Measurements from ENCODE around the gene FANCD2OS. TPM values are rescaled to one million over a fixed set of nuclear protein-coding genes. Genes with fewer than 3 reads are reported as not detected.
"Not testable (repeated sequence)": the region's sequence is repeated elsewhere in the genome, so short reads cannot be mapped to it uniquely, and the experiment has no call there.

The FANCD2OS gene
- not detected for polyA plus RNA-seq (ENCODE audit: insufficient read length in 3 of 3)

GRCh38 chr3:10108091-10108490 lies at the start of gene FANCD2OS:
Gene FANCD2OS (minus strand): TSS chr3:10108255. CDS start chr3:10104774, 3,481 bp downstream.
- DNase-seq (ENCODE audit: low read depth in 3 of 3, low spot score in 2 of 3): no peak

- DNase-seq (ENCODE audit: low read depth in 3 of 3, low spot score in 2 of 3): no peak
Measured at GRCh38 chr3:10157031-10157430, 49.0 kb upstream of the FANCD2OS start.

- no peak for DNase-seq (ENCODE audit: low read depth in 3 of 3, low spot score in 2 of 3)
Measured at GRCh38 chr3:10155658-10156057, 47.6 kb upstream of the FANCD2OS start.

GRCh38 chr3:10155123-10155472 lies 47.0 kb upstream of the FANCD2OS start:
- no peak for DNase-seq (ENCODE audit: low read depth in 3 of 3, low spot score in 2 of 3)

- DNase-seq (ENCODE audit: low read depth in 3 of 3, low spot score in 2 of 3): no peak
Measured at GRCh38 chr3:10154335-10155122, 46.5 kb upstream of the FANCD2OS start.

- no peak for DNase-seq (ENCODE audit: low read depth in 3 of 3, low spot score in 2 of 3)
Measured at GRCh38 chr3:10150987-10151386, 42.9 kb upstream of the FANCD2OS start.

- no peak for DNase-seq (ENCODE audit: low read depth in 3 of 3, low spot score in 2 of 3)
Measured at GRCh38 chr3:10149226-10149625, 41.2 kb upstream of the FANCD2OS start.

- DNase-seq (ENCODE audit: low read depth in 3 of 3, low spot score in 2 of 3): no peak
Measured at GRCh38 chr3:10145685-10146084, 37.6 kb upstream of the FANCD2OS start.

- no peak for DNase-seq (ENCODE audit: low read depth in 3 of 3, low spot score in 2 of 3)
Measured at GRCh38 chr3:10142707-10143560, 34.9 kb upstream of the FANCD2OS start.

- no peak for DNase-seq (ENCODE audit: low read depth in 3 of 3, low spot score in 2 of 3)
Measured at GRCh38 chr3:10140996-10141546, 33.0 kb upstream of the FANCD2OS start.

- no peak for DNase-seq (ENCODE audit: low read depth in 3 of 3, low spot score in 2 of 3)
Measured at GRCh38 chr3:10137178-10137577, 29.1 kb upstream of the FANCD2OS start.

GRCh38 chr3:10136426-10137005 lies 28.5 kb upstream of the FANCD2OS start:
- DNase-seq (ENCODE audit: low read depth in 3 of 3, low spot score in 2 of 3): no peak

- not testable (repeated sequence) for DNase-seq (ENCODE audit: low read depth in 3 of 3, low spot score in 2 of 3)
Measured at GRCh38 chr3:10135872-10136271, 27.8 kb upstream of the FANCD2OS start.

GRCh38 chr3:10122724-10123123 lies 14.7 kb upstream of the FANCD2OS start:
- DNase-seq (ENCODE audit: low read depth in 3 of 3, low spot score in 2 of 3): no peak

- no peak for DNase-seq (ENCODE audit: low read depth in 3 of 3, low spot score in 2 of 3)
Measured at GRCh38 chr3:10121064-10121463, 13.0 kb upstream of the FANCD2OS start.

GRCh38 chr3:10119376-10119775 lies 11.3 kb upstream of the FANCD2OS start:
- no peak for DNase-seq (ENCODE audit: low read depth in 3 of 3, low spot score in 2 of 3)

- DNase-seq (ENCODE audit: low read depth in 3 of 3, low spot score in 2 of 3): no peak
Measured at GRCh38 chr3:10116928-10117327, 8.9 kb upstream of the FANCD2OS start.

- peak in 2 of 3 donors; percentile 4 to 15 for DNase-seq (ENCODE audit: low read depth in 3 of 3, low spot score in 2 of 3)
Measured at GRCh38 chr3:10116138-10116460, 8.0 kb upstream of the FANCD2OS start.

GRCh38 chr3:10115326-10116137 lies 7.5 kb upstream of the FANCD2OS start, which contains the start of gene BRK1:
Gene BRK1 (plus strand): TSS chr3:10115675. CDS start chr3:10115702, 27 bp downstream.
- DNase-seq (ENCODE audit: low read depth in 3 of 3, low spot score in 2 of 3): peak; percentile 86 to 87 (median 86)

- no peak for DNase-seq (ENCODE audit: low read depth in 3 of 3, low spot score in 2 of 3)
Measured at GRCh38 chr3:10106919-10107318, 1.1 kb downstream of the FANCD2OS start.

Measured in right renal cortex interstitium (tissue), 3 donors.